Adrenal gland (tissue), 12 donors: ENCODE data around the gene NCOA1. TPM values are rescaled to one million over a fixed set of nuclear protein-coding genes. Genes with fewer than 3 reads are reported as not detected.

Source experiments
- DNase-seq, 7 donors: peaks; one replicate each; pipeline ENCODE4 v3.0.0-alpha.2; 2019 to 2020
- H3K27ac ChIP-seq, 5 donors: fragments of 200-600 bp; sonication (generic) in 4 of 5; 1 replicate in 3 of 5; 2 replicates in 2 of 5; pipeline versions ENCODE4 v1.5.1 to v1.8.0; 2016 to 2020; ENCODE audit warnings: mild to moderate bottlenecking in 1 of 5
- H3K27me3 ChIP-seq: fragments of 200-600 bp; 2 replicates; pipeline ENCODE4 v1.8.0; 2021
- H3K36me3 ChIP-seq, 2 donors: fragments of 200-600 bp; replicated peaks in 1 of 2; 1 replicate in 1 of 2; 2 replicates in 1 of 2; pipeline versions ENCODE4 v1.5.1 to v1.8.0; 2018 to 2022
- H3K4me1 ChIP-seq, 2 donors: fragments of 200-600 bp; replicated peaks in 1 of 2; 1 replicate in 1 of 2; 2 replicates in 1 of 2; pipeline versions ENCODE4 v1.5.1 to v1.8.0; 2018 to 2021
- H3K4me3 ChIP-seq, 4 donors: fragments of 200-600 bp; sonication (generic) in 3 of 4; one replicate each; pipeline ENCODE4 v1.5.1; 2016 to 2018
- H3K9me3 ChIP-seq, 3 donors: fragments of 200-600 bp; sonication (generic) in 1 of 3; replicated peaks in 1 of 3; 1 replicate in 2 of 3; 2 replicates in 1 of 3; pipeline versions ENCODE4 v1.5.1 to v1.8.0; 2016 to 2021
- CTCF ChIP-seq, 6 experiments: fragments of 450-650 bp in 4 of 6; fragments of 200-600 bp in 2 of 6; sonication (generic) in 1 of 6; IDR thresholded peaks; 1 replicate in 5 of 6; 2 replicates in 1 of 6; pipeline versions ENCODE4 v1.5.1 to v1.8.0; 2016 to 2021; ENCODE audit warnings: antibody characterized with exemption in 6 of 6, mild to moderate bottlenecking in 2 of 6, moderate library complexity in 1 of 6
- POLR2A ChIP-seq, 2 donors: fragments of 450-650 bp; IDR thresholded peaks; one replicate each; pipeline ENCODE4 v1.6.1; 2017; ENCODE audit warnings: antibody characterized with exemption in 2 of 2, mild to moderate bottlenecking in 2 of 2, moderate library complexity in 1 of 2
- WGBS, 4 donors: extraction: QIAGEN DNeasy Blood & Tissue Kit in 2 of 4; methylation state at CpG; one replicate each; pipeline versions ENCODE4 v1.1.5 to v1.1.7; 2013 to 2017; 5-methylcytosine and 5-hydroxymethylcytosine counted together
- intact Hi-C, 2 donors: fragments of 100-400 bp; cut with DNase I; formaldehyde crosslinking; loops; one replicate each; pipeline versions ENCODE4 v1.14.1 to v1.15.0; 2022 to 2023
- polyA plus RNA-seq, 3 donors: library from polyadenylated mRNA; stranded (reverse); fragments of 200-250 nt in 2 of 3; fragments of 350-450 nt in 1 of 3; fragmentation: Illumina TruSeq in 1 of 3; extraction: RNeasy Lipid Tissue Mini Kit (QIAGEN cat#74804) in 1 of 3; gene quantifications; one replicate each; pipeline ENCODE4 v1.2.3, GENCODE V29; 2013 to 2014
- total RNA-seq, 9 donors: library from RNA; depleted of rRNA in 4 of 9; stranded (reverse); fragments of >200 nt in 4 of 9; fragments of 120-200 nt in 1 of 9; fragmentation: NEBNext Ultra II Directional in 1 of 9; extraction: Animal tissue kit (Norgen Biotek cat#: 25700) in 1 of 9; gene quantifications; one replicate each; pipeline versions ENCODE4 v1.1.0 to v1.2.4, GENCODE V29; 2013 to 2023
- donor health status: healthy with polysubstance abuse.
- donor health status: Bipolar disorder and iron deficiency.
- donor health status: DM: yes; HTN: yes; CAD: no.
- donor health status: DM: no; HTN: no; CAD: no.
- donor health status: DM: no; HTN: no; CAD: no.
- donor health status: DM: yes; HTN: yes; CAD: no.

Gene NCOA1
- total and polyA plus RNA-seq, 12 donors, result 13.6 to 85.5 (median 43.6) TPM

GRCh38 chr2:24474053-24474452, 17.0 kb upstream of the NCOA1 start:
- H3K9me3 ChIP-seq, result no peaks in the 10 kb centered on the region
- WGBS, 4 donors, result 83 to 88% (median 86%) methylated on average over 5 of the region's 5 CpGs
- H3K4me3 ChIP-seq, result no peak overlapping the region
- no peak for DNase-seq
- no peaks in the 10 kb centered on the region for H3K36me3 ChIP-seq
- H3K27me3 ChIP-seq, result no peaks in the 10 kb centered on the region
- H3K27ac ChIP-seq, result no peak overlapping the region
- no peak for TF ChIP-seq POLR2A (IDR thresholded peaks at IDR 0.05)
- no peak for TF ChIP-seq CTCF (IDR thresholded peaks at IDR 0.05)
- H3K4me1 ChIP-seq, result no peaks in the 10 kb centered on the region
- intact Hi-C loops, result no loop called here

- Histone ChIP-seq H3K27ac (no peak overlapping the region), H3K4me1 (no peaks in the 10 kb centered on the region), H3K9me3 (no peaks in the 10 kb centered on the region), H3K36me3 (no peaks in the 10 kb centered on the region), H3K4me3 (no peak overlapping the region), H3K27me3 (no peaks in the 10 kb centered on the region)
- 86 to 91% (median 89%) methylated on average over 6 of the region's 6 CpGs for WGBS, 4 donors
- no peak for DNase-seq
- TF ChIP-seq POLR2A (IDR thresholded peaks at IDR 0.05) (no peak), CTCF (IDR thresholded peaks at IDR 0.05) (no peak)
- intact Hi-C loops, result no loop called here
Measured at GRCh38 chr2:24477229-24477628, 13.8 kb upstream of the NCOA1 start.

- DNase-seq, result no peak
- Histone ChIP-seq H3K4me1 (no peaks in the 10 kb centered on the region), H3K9me3 (no peaks in the 10 kb centered on the region), H3K4me3 (no peak overlapping the region), H3K36me3 (no peaks in the 10 kb centered on the region), H3K27ac (no peak overlapping the region), H3K27me3 (no peaks in the 10 kb centered on the region)
- TF ChIP-seq POLR2A (IDR thresholded peaks at IDR 0.05), result no peak
- no peak for TF ChIP-seq CTCF (IDR thresholded peaks at IDR 0.05)
- intact Hi-C loops, result no loop called here
- WGBS, 4 donors, result 60 to 61% (median 61%) methylated on average over 3 of the region's 3 CpGs
Measured at GRCh38 chr2:24478243-24478642, 12.8 kb upstream of the NCOA1 start.

- no peak for DNase-seq
- H3K27me3 ChIP-seq, result no peaks in the 10 kb centered on the region
- WGBS, 4 donors, result 80 to 88% (median 84%) methylated on average over 4 of the region's 4 CpGs
- H3K27ac ChIP-seq, result no peak overlapping the region
- no peak for TF ChIP-seq POLR2A (IDR thresholded peaks at IDR 0.05)
- TF ChIP-seq CTCF (IDR thresholded peaks at IDR 0.05), result no peak
- intact Hi-C loops, result no loop called here
- H3K4me1 ChIP-seq, result no peaks in the 10 kb centered on the region
- no peak overlapping the region for H3K4me3 ChIP-seq
- no peaks in the 10 kb centered on the region for H3K9me3 ChIP-seq
- H3K36me3 ChIP-seq, result no peaks in the 10 kb centered on the region
Measured at GRCh38 chr2:24480245-24480644, 10.8 kb upstream of the NCOA1 start.
